NB4 (cell line): Measurements from ENCODE around the gene ATXN2.
"Not testable (repeated sequence)": the region's sequence is repeated elsewhere in the genome, so short reads cannot be mapped to it uniquely, and the experiment has no call there.

Source experiments
- DNase-seq: peaks from one replicate; pipeline ENCODE4 v3.0.0; 2010; ENCODE audit warnings: low read depth
- H3K4me3 ChIP-seq: one replicate; pipeline ENCODE4 v1.5.1; 2011; ENCODE audit warnings: mild to moderate bottlenecking, low read depth, low read length, moderate library complexity
- CTCF ChIP-seq: IDR thresholded peaks from one replicate; pipeline ENCODE4 v1.5.1; 2012; ENCODE audit warnings: low read depth, low read length
- MAX ChIP-seq: IDR thresholded peaks from 2 replicates; pipeline ENCODE4 v1.6.1; 2011; ENCODE audit warnings: low read depth, low read length
- MYC ChIP-seq: IDR thresholded peaks from 2 replicates; pipeline ENCODE4 v1.6.1; 2011; ENCODE audit warnings: low read depth, low read length
- POLR2A ChIP-seq: IDR thresholded peaks from 2 replicates; pipeline ENCODE4 v1.6.1; 2011; ENCODE audit warnings: mild to moderate bottlenecking; ENCODE audit not compliant: insufficient read length; ENCODE audit errors: extremely low read depth

Gene ATXN2

GRCh38 chr12:111523587-111524167, 75.4 kb downstream of the ATXN2 start:
- TF ChIP-seq CTCF (no peak), MYC (no peak), POLR2A (no peak), MAX (no peak)
- H3K4me3 ChIP-seq, result no peak overlapping the region
- DNase-seq, result no peak

- DNase-seq, result no peak
- H3K4me3 ChIP-seq, result no peak overlapping the region
- TF ChIP-seq POLR2A (no peak), MYC (no peak), CTCF (no peak)
These were observed 77.3 kb downstream of the ATXN2 start for GRCh38 chr12:111521801-111522200.

- H3K4me3 ChIP-seq, result no peak overlapping the region
- TF ChIP-seq MYC (no peak), CTCF (no peak), POLR2A (no peak), MAX (no peak)
- no peak for DNase-seq
These were observed 79.2 kb downstream of the ATXN2 start for GRCh38 chr12:111519937-111520336.

GRCh38 chr12:111519083-111519482, 80.0 kb downstream of the ATXN2 start:
- H3K4me3 ChIP-seq, result no peak overlapping the region
- no peak for TF ChIP-seq MYC
- TF ChIP-seq MAX, result no peak
- no peak for TF ChIP-seq CTCF
- TF ChIP-seq POLR2A, result no peak
- DNase-seq, result no peak

GRCh38 chr12:111507719-111508118, 91.4 kb downstream of the ATXN2 start:
- DNase-seq, H3K4me3 ChIP-seq: not testable (repeated sequence)

- DNase-seq, H3K4me3 ChIP-seq: not testable (repeated sequence)
These were observed 91.9 kb downstream of the ATXN2 start for GRCh38 chr12:111507258-111507657.

GRCh38 chr12:111506260-111506659, 92.9 kb downstream of the ATXN2 start:
- H3K4me3 ChIP-seq, result no peak overlapping the region
- TF ChIP-seq POLR2A, result no peak
- no peak for TF ChIP-seq MAX
- TF ChIP-seq CTCF, result no peak
- no peak for TF ChIP-seq MYC
- DNase-seq, result no peak
